ENCODE data around the gene GPRC5C. TPM values are rescaled to one million over a fixed set of nuclear protein-coding genes. Genes with fewer than 3 reads are reported as not detected.

Gene GPRC5C
- total and polyA plus RNA-seq, 9 of the 15 experiments (the other 6 are each of a cell fraction or from before 2014, with no cell fraction given): 0.28 to 9.0 (median 4.1) TPM

- TF ChIP-seq ZNF318 (IDR thresholded peaks at IDR 0.05; ENCODE audit: borderline replicate concordance in 1 of 2, low read depth in 1 of 2): no peak
- no peak for TF ChIP-seq ZNF197 (CRISPR knock-in tag; IDR thresholded peaks at IDR 0.05; ENCODE audit: low read depth)
- TF ChIP-seq ZKSCAN1 (IDR thresholded peaks at IDR 0.05; ENCODE audit: low read depth, low read length): no peak
- no peak for TF ChIP-seq ZNF143 (CRISPR knock-in tag; IDR thresholded peaks at IDR 0.05)
- no peak for TF ChIP-seq KLF16 (IDR thresholded peaks at IDR 0.05)
- TF ChIP-seq, protein P1, sequence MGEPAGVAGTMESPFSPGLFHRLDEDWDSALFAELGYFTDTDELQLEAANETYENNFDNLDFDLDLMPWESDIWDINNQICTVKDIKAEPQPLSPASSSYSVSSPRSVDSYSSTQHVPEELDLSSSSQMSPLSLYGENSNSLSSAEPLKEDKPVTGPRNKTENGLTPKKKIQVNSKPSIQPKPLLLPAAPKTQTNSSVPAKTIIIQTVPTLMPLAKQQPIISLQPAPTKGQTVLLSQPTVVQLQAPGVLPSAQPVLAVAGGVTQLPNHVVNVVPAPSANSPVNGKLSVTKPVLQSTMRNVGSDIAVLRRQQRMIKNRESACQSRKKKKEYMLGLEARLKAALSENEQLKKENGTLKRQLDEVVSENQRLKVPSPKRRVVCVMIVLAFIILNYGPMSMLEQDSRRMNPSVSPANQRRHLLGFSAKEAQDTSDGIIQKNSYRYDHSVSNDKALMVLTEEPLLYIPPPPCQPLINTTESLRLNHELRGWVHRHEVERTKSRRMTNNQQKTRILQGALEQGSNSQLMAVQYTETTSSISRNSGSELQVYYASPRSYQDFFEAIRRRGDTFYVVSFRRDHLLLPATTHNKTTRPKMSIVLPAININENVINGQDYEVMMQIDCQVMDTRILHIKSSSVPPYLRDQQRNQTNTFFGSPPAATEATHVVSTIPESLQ (CRISPR knock-in tag; IDR thresholded peaks at IDR 0.05): no peak
- no peak for TF ChIP-seq KDM2B (CRISPR knock-in tag; IDR thresholded peaks at IDR 0.05)
Observed at GRCh38 chr17:74460996-74461395, 29.1 kb downstream of the GPRC5C start (continued).
